ENCODE results near the gene CALHM1.
A peak's percentile ranks its signal among the peaks of the same experiment; 100 is the strongest.
"Not testable (repeated sequence)": the region's sequence is repeated elsewhere in the genome, so short reads cannot be mapped to it uniquely, and the experiment has no call there.

The CALHM1 gene

GRCh38 chr10:103486635-103487409, 28.1 kb upstream of the CALHM1 start:
- DNase-seq (ENCODE audit: low spot score): not testable (repeated sequence)

DNA sequence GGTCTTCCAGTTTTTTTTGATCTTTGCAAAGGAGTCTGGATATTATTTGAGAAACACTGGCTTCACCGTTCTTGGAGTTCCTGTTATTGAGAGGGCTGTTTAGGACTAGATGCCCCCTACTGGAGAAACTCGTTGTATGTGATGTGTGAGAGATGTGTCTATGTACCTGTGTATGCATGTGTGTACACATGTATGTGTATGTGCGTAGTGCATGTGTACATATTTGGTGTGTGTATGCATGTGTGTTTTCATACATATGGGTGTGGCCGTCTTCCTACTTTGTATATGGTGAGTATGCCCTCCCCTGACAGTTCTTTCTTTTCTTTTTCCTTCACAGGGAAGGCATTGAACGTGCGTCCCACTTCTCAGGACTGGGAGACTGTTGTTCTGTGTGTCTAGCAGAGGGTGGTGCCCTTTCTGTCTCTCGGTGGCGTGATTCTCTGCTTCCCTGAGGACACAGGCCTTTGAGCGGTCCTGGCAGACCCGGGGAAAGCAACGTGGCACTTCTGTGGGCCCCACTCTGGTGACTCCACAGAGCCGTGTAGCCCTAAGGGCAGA, 23.4 kb upstream of the CALHM1 start:
- peak; percentile 49 for DNase-seq (ENCODE audit: low spot score)

DNA sequence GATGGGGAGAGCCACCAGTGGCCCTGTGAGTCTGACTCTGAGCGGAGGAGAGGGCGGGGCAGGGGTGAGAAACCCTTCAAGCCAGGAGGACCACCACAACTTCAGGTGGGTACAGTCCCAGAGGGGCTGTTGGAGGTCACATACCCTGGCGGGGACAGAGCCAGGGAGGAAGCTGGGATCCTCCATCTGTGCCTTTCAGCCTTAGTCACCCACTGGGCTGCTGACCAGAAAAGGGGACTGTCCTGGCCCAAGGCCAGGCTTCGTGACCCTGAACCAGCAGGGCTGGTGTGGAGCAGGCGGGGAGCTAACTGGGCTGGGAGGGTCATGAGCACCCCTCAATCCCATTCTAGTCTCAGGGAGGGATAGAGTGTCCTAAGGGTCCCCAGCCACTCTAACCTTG, 21.8 kb upstream of the CALHM1 start:
- no peak for DNase-seq (ENCODE audit: low spot score)

GRCh38 chr10:103479135-103479534, 20.4 kb upstream of the CALHM1 start, which contains the start of gene CALHM3:
CALHM3 (minus strand) TSS chr10:103479240; CDS start chr10:103479032, 208 bp downstream.
- no peak for DNase-seq (ENCODE audit: low spot score)

- no peak for DNase-seq (ENCODE audit: low spot score)
Observed at GRCh38 chr10:103478671-103479070, 20.0 kb upstream of the CALHM1 start.

DNA sequence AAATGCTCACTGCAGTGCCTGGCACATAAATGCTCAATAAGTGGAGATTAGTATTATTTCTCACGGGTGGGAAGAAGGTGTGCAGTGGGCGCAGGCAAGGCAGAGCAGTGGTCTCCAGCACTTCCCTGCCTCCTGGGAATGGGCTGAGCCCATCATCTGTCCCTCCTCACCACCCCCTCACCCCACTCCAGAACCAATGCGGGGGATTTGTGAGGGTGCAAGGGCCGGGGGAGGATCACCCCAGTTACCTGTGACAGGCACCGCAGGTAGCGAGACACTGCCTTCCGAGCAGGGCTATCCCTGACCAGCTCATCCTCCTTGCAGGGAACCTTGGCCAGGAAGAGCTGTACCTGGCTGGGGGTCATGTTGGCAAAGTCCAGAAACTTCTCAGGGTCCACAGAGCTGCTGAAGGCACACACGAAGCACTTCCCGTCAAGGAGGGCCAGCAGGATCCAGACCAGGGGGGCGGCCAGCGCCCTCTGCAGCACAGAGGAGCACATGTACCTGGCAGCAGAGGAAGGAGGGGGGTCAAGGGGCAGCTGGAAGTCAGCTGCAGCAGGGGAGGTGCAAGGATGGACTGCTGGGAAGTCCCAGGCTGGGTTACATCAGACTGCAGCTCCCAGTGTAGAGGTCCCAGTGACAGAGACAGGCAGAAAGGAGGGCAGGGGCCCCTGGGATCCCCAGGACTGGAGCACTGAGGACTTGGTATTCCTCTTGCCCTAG, 17.5 kb upstream of the CALHM1 start:
- DNase-seq (ENCODE audit: low spot score): no peak

DNA sequence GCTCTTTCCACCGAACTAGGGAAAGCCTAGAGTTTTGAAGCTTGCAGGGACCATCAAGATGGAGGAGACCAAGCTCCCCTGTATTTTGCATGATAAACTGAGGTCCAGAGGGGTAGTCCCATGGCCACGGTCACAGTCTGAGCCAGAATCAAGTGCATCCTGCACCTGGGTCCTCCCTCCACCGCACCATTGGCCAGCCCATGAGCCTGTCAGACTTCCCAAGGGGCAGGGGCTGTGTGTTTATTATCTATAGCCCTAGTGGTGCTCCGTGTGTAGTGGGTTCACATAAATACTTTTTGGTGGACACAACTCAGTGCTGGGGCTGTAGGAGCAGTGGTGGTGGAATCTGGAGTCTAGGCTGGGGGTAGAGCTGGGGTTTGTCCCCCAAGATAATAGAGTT, 16.7 kb upstream of the CALHM1 start:
- no peak for DNase-seq (ENCODE audit: low spot score)

GRCh38 chr10:103474077-103474476, 15.4 kb upstream of the CALHM1 start:
- no peak for DNase-seq (ENCODE audit: low spot score)

DNA sequence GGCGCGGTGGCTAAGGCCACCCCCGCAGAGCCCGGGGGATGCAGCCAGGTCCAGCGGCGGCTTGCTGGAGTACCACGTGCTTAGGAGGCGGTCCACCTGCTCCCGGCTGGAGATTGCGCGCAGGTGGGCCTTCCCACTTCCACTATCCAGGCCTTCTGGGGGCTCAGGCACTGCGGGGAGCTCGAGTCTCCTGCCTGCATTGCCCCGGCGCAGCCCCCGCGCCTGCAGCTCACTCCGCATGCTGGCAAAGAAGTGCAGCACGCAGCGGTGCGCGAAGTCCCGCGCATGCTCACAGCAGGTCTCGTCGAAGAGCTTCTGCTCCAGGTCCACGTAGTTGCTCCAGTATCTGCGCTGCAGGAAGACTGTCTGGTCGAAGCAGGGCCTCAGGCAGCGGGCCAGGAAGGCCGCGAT, 14.6 kb upstream of the CALHM1 start:
- DNase-seq (ENCODE audit: low spot score): no peak

DNA sequence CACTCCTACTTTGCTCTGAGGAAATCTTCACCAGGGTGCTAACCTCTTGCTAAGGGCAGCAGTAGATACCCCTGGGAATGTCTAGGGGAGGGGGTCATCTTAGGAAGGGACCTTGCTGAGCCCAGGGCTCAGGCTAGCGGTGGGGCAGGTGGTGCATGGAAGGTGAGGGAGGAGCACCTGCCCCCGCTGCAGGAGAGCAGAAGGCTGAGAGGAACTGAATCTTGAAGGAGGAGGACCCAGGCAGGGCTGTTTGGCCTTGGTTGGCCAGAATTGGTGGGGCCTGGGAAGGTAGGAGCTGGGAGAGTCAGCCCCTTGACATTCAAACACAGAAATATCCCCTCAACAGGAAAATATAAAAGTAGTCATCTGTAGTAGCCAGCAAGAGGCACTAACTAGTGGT, 13.3 kb upstream of the CALHM1 start:
- no peak for DNase-seq (ENCODE audit: low spot score)

GRCh38 chr10:103470761-103471653, 12.3 kb upstream of the CALHM1 start:
- DNase-seq (ENCODE audit: low spot score): no peak

DNA sequence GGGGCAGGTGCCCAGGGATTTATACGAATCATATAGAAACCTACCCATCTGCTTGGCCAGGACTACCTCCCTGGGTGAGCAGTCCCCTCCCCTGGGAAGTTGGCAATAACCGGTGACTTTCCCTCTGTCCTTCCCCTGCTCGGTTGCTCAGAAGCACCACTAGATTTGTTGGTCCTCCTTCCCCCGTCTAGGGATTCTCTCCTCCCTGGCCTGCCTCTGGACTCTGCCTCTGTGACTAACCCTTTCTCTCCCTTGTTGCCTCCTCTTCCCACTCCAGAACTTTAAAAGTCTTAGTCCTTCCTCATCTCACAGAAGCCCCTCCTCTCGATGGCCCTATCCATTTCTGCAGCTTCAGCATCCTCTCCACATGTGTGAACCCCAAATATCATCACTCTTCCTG, 10.5 kb upstream of the CALHM1 start:
- DNase-seq (ENCODE audit: low spot score): no peak

GRCh38 chr10:103467406-103467805, 8.7 kb upstream of the CALHM1 start:
- DNase-seq (ENCODE audit: low spot score): no peak

- no peak for DNase-seq (ENCODE audit: low spot score)
Observed at GRCh38 chr10:103466734-103467133, 8.0 kb upstream of the CALHM1 start.

DNA sequence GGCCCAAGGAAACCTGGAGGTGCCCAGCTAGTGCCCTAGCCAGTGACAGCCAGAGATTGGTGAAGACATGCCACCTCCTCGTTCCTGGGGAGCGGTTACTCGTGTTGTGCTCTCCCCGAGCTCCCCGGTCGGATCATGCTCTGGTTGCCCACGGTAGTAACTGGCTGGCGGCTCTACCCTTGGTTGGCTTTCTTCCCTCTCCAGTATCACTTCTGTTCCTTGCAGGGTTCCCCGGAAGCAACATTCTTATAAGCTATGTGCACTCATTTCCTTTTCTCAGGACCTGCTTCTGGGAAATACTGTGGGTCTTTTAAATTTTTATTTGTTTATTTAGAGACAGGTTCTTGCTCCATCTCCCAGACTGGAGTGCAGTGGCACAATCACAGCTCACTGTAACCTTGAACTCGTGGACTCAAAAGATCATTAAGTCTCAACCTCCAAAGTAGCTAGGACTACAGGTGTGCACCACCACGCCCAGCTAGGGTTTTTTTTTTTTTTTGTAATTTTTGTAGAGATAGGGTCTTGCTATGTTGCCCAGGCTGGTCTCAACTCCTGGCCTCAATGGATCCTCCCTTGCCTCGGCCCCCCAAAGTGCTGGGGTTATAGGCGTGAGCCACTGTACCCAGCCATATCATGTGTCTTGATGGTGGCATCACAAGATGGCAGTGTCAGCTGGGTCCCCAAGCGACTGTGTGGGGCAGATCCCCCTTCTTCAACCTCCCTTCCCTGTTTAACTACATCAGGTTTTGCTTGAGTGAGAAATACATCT, 6.9 kb upstream of the CALHM1 start:
- no peak for DNase-seq (ENCODE audit: low spot score)

- DNase-seq (ENCODE audit: low spot score): no peak
Observed at GRCh38 chr10:103463499-103463898, 4.8 kb upstream of the CALHM1 start.

- DNase-seq (ENCODE audit: low spot score): no peak
Observed at GRCh38 chr10:103459615-103460014, 915 bp upstream of the CALHM1 start.

- DNase-seq (ENCODE audit: low spot score): no peak
Observed at GRCh38 chr10:103457896-103458583, 660 bp downstream of the CALHM1 start.

DNA sequence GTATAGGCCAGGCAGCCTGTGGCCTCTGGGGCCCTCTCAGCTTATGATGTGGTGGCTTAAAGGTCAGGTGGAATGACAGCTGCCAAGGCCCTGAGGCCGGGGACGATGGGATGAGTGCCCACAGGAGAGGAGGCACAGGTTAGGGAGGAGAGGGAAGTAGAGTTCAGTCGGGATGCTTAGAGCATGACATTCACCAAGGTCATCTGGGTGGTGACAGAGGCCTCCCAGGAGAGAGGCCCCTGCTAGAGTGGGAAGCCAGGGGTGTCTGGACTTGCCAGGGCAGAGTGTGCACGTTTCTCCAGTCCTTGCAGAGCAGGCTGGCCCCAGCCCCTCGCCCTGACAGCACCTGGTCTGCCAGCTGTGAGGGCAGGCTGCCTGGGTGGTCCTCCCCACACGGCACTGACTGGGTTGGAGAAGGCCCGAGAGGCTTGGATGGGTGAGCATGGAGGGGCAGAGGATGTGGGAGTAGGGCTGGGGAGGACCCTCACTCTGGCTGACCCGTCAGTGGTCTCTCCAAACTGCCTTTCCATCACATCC, 1.5 kb downstream of the CALHM1 start:
- DNase-seq (ENCODE audit: low spot score): no peak

GRCh38 chr10:103456074-103456660, 2.5 kb downstream of the CALHM1 start:
- DNase-seq (ENCODE audit: low spot score): no peak
